SK-N-SH (cell line): ENCODE results near the gene CMTM2. TPM values are rescaled to one million over a fixed set of nuclear protein-coding genes. Genes with fewer than 3 reads are reported as not detected.

Source experiments
- CTCF ChIA-PET: fragments of 300-600, 350-600 bp; formaldehyde crosslinking; extraction: SDS; loops from one replicate; lab custom pipeline; 2021; lab: Yijun Ruan, JAX
- POLR2A ChIA-PET: fragments of 350-600 bp; sonication (Branson Sonifier 250); formaldehyde crosslinking; extraction: SDS; loops from one replicate; lab custom pipeline; 2020; ENCODE audit warnings: antibody characterized with exemption, inconsistent platforms; lab: Yijun Ruan, JAX
- DNase-seq: peaks from one replicate; pipeline ENCODE4 v3.0.0; 2012
- H2AFZ ChIP-seq: fragments of 200-600 bp; sonication (generic); 2 replicates; pipeline ENCODE4 v1.8.1; 2016; ENCODE audit warnings: antibody characterized with exemption, mild to moderate bottlenecking, low read depth
- H3F3A ChIP-seq: fragments of 200-600 bp; sonication (generic); replicated peaks from 2 replicates; pipeline ENCODE3; 2016; ENCODE audit warnings: antibody characterized with exemption, mild to moderate bottlenecking; ENCODE audit not compliant: insufficient read depth
- H3K27ac ChIP-seq, 2 experiments: fragments of 200-500 bp in 1 of 2; fragments of 200-600 bp in 1 of 2; sonication (Bioruptor generic) in 1 of 2; sonication (generic), shearing (Covaris generic) in 1 of 2; 2 replicates each; pipeline versions ENCODE4 v1.5.1 to v1.6.1; 2014 to 2016; ENCODE audit warnings: low read depth in 2 of 2, inconsistent platforms in 1 of 2, low read length in 1 of 2, mild to moderate bottlenecking in 1 of 2, mixed read lengths in 1 of 2
- H3K27me3 ChIP-seq: fragments of 200-600 bp; sonication (generic), shearing (Covaris generic); 2 replicates; pipeline ENCODE4 v1.6.1; 2016; ENCODE audit warnings: mixed run types; ENCODE audit not compliant: insufficient read depth
- H3K36me3 ChIP-seq, 2 experiments: fragments of 200-500 bp in 1 of 2; fragments of 200-600 bp in 1 of 2; sonication (Bioruptor generic) in 1 of 2; sonication (generic) in 1 of 2; replicated peaks in 1 of 2; 2 replicates each; pipeline versions ENCODE3 to v1.5.1; 2014 to 2016; ENCODE audit warnings: low read length in 1 of 2, mild to moderate bottlenecking in 1 of 2; ENCODE audit not compliant: insufficient read depth in 2 of 2, control insufficient read depth in 1 of 2
- H3K4me1 ChIP-seq, 2 experiments: fragments of 200-500 bp in 1 of 2; fragments of 200-600 bp in 1 of 2; sonication (Bioruptor generic) in 1 of 2; sonication (generic), shearing (Covaris generic) in 1 of 2; 2 replicates each; pipeline versions ENCODE4 v1.5.1 to v1.6.1; 2014 to 2016; ENCODE audit warnings: low read depth in 1 of 2, low read length in 1 of 2, mixed run types in 1 of 2; ENCODE audit not compliant: insufficient read depth in 2 of 2, control insufficient read depth in 1 of 2
- H3K4me2 ChIP-seq: fragments of 200-600 bp; sonication (generic), shearing (Covaris generic); 2 replicates; pipeline ENCODE4 v1.6.1; 2017; ENCODE audit warnings: mixed run types
- H3K4me3 ChIP-seq, 2 experiments: fragments of 200-500 bp in 1 of 2; fragments of 200-600 bp in 1 of 2; sonication (Bioruptor generic) in 1 of 2; sonication (generic), shearing (Covaris generic) in 1 of 2; 2 replicates each; pipeline versions ENCODE4 v1.5.1 to v1.8.1; 2014 to 2016; ENCODE audit warnings: low read depth in 2 of 2, inconsistent platforms in 1 of 2, low read length in 1 of 2, mild to moderate bottlenecking in 1 of 2, mixed read lengths in 1 of 2, moderate library complexity in 1 of 2
- H3K79me2 ChIP-seq: fragments of 200-600 bp; sonication (generic); 2 replicates; pipeline ENCODE4 v1.8.1; 2017; ENCODE audit warnings: mild to moderate bottlenecking; ENCODE audit not compliant: insufficient read depth
- H3K9ac ChIP-seq: fragments of 200-600 bp; sonication (generic); 2 replicates; pipeline ENCODE4 v1.6.1; 2017; ENCODE audit warnings: mixed run types
- H3K9me2 ChIP-seq: fragments of 200-600 bp; sonication (generic); 2 replicates; pipeline ENCODE4 v1.6.1; 2017; ENCODE audit warnings: mixed run types
- H3K9me3 ChIP-seq: fragments of 200-600 bp; sonication (generic); 2 replicates; pipeline ENCODE4 v1.6.1; 2017; ENCODE audit warnings: mixed run types, mild to moderate bottlenecking, moderate library complexity
- H4K20me1 ChIP-seq: fragments of 200-600 bp; sonication (generic); 2 replicates; pipeline ENCODE4 v1.6.1; 2017; ENCODE audit warnings: mild to moderate bottlenecking, mixed run types; ENCODE audit not compliant: insufficient read depth
- CHD2 ChIP-seq: fragments of 150-350 bp; IDR thresholded peaks from 2 replicates; pipeline ENCODE4 v1.6.1; 2018; ENCODE audit warnings: low read length; ENCODE audit not compliant: partially characterized antibody
- EP300 ChIP-seq, 2 experiments: IDR thresholded peaks; 2 replicates each; pipeline versions ENCODE4 v1.4.0 to v1.6.1; 2012; ENCODE audit warnings: borderline replicate concordance in 1 of 2, low read depth in 1 of 2, low read length in 1 of 2
- FOSL2 ChIP-seq: IDR thresholded peaks from 2 replicates; pipeline ENCODE4 v1.4.0; 2012; ENCODE audit warnings: low read depth, mild to moderate bottlenecking, moderate library complexity, borderline replicate concordance
- IRF3 ChIP-seq: fragments of 150-350 bp; IDR thresholded peaks from 2 replicates; pipeline ENCODE4 v1.6.1; 2016; ENCODE audit warnings: mild to moderate bottlenecking, low read depth, low read length
- JUND ChIP-seq: IDR thresholded peaks from 2 replicates; pipeline ENCODE4 v1.4.0; 2012
- MAX ChIP-seq: IDR thresholded peaks from 2 replicates; pipeline ENCODE4 v1.4.0; 2012; ENCODE audit warnings: low read depth
- MEF2A ChIP-seq: IDR thresholded peaks from 2 replicates; pipeline ENCODE4 v1.4.0; 2012; ENCODE audit warnings: low read depth, borderline replicate concordance
- MXI1 ChIP-seq: IDR thresholded peaks from 2 replicates; pipeline ENCODE4 v1.6.1; 2012; ENCODE audit warnings: mild to moderate bottlenecking, low read depth, low read length, improper control_type of control experiment
- NFIC ChIP-seq: IDR thresholded peaks from 2 replicates; pipeline ENCODE4 v1.4.0; 2012; ENCODE audit warnings: borderline replicate concordance
- NRF1 ChIP-seq: IDR thresholded peaks from 2 replicates; pipeline ENCODE4 v1.6.1; 2012; ENCODE audit warnings: low read depth, mild to moderate bottlenecking, low read length
- PBX3 ChIP-seq: IDR thresholded peaks from 2 replicates; pipeline ENCODE4; 2012
- POLR2AphosphoS5 ChIP-seq: IDR thresholded peaks from 2 replicates; pipeline ENCODE4 v1.6.1; 2012; ENCODE audit warnings: low read depth, low read length
- RCOR1 ChIP-seq: fragments of 150-350 bp; IDR thresholded peaks from 2 replicates; pipeline ENCODE4 v1.6.1; 2017; ENCODE audit warnings: antibody characterized with exemption, low read length
- RXRA ChIP-seq: IDR thresholded peaks from 2 replicates; pipeline ENCODE4 v1.4.0; 2012; ENCODE audit warnings: low read depth, mild to moderate bottlenecking, borderline replicate concordance
- SIN3A ChIP-seq: IDR thresholded peaks from 2 replicates; pipeline ENCODE4 v1.6.1; 2012; ENCODE audit warnings: low read depth, mild to moderate bottlenecking, low read length, moderate library complexity, borderline replicate concordance
- SMC3 ChIP-seq: IDR thresholded peaks from 2 replicates; pipeline ENCODE4 v1.6.1; 2012; ENCODE audit warnings: low read depth, low read length, improper control_type of control experiment
- TCF12 ChIP-seq: IDR thresholded peaks from 2 replicates; pipeline ENCODE4 v1.4.0; 2012
- TEAD4 ChIP-seq: IDR thresholded peaks from 2 replicates; pipeline ENCODE4 v1.4.0; 2012; ENCODE audit warnings: mild to moderate bottlenecking, borderline replicate concordance; ENCODE audit not compliant: insufficient read depth
- USF2 ChIP-seq: fragments of 150-350 bp; IDR thresholded peaks from 2 replicates; pipeline ENCODE4 v1.6.1; 2017; ENCODE audit warnings: antibody characterized with exemption, low read length, low read depth, borderline replicate concordance
- YY1 ChIP-seq: IDR thresholded peaks from 2 replicates; pipeline ENCODE4 v1.4.0; 2012; ENCODE audit warnings: low read depth, mild to moderate bottlenecking
- WGBS: methylation state at CpG from one replicate; pipeline ENCODE4 v1.1.6; 2017; ENCODE audit warnings: low lambda C conversion rate; 5-methylcytosine and 5-hydroxymethylcytosine counted together
- polyA plus RNA-seq, 3 experiments: library from polyadenylated mRNA; depleted of rRNA; stranded (reverse); fragments of >200 nt; gene quantifications; 2 replicates each; pipeline ENCODE4 v1.2.3, GENCODE V29; 2012
- TF ChIP-seq, protein P1 (sequence below): IDR thresholded peaks from 2 replicates; pipeline ENCODE4 v1.4.0; 2012; ENCODE audit warnings: low read depth, borderline replicate concordance
- TF ChIP-seq, protein P2 (sequence below): IDR thresholded peaks from 2 replicates; pipeline ENCODE4 v1.4.0; 2012; ENCODE audit warnings: low read depth, borderline replicate concordance

Gene CMTM2
- polyA plus RNA-seq, 1 of the 3 experiments (the other 2 are of a cell fraction) = not detected

DNA sequence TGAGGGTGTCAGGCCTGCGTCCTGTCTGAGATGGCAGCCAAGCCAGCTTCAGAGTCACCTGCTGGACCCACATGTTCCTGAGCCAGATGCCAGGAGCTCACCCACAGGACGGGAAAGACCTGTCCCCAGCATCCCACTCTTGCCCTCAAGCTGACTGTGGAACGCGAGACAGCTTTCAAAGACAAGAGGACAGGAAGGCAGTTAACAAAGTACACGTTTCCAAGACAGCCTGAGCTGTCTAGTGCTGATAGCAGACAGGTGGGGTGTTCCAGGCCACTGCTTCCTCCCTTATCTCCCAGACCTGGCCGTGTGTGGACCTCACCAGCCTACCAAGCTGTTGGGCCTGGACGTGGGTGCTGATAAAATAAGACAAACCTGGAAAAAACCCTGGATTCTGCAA, 38.5 kb downstream of the CMTM2 start (continued):
- TF ChIP-seq, protein P1, sequence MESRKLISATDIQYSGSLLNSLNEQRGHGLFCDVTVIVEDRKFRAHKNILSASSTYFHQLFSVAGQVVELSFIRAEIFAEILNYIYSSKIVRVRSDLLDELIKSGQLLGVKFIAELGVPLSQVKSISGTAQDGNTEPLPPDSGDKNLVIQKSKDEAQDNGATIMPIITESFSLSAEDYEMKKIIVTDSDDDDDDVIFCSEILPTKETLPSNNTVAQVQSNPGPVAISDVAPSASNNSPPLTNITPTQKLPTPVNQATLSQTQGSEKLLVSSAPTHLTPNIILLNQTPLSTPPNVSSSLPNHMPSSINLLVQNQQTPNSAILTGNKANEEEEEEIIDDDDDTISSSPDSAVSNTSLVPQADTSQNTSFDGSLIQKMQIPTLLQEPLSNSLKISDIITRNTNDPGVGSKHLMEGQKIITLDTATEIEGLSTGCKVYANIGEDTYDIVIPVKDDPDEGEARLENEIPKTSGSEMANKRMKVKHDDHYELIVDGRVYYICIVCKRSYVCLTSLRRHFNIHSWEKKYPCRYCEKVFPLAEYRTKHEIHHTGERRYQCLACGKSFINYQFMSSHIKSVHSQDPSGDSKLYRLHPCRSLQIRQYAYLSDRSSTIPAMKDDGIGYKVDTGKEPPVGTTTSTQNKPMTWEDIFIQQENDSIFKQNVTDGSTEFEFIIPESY = no peak
- TF ChIP-seq, protein P2, sequence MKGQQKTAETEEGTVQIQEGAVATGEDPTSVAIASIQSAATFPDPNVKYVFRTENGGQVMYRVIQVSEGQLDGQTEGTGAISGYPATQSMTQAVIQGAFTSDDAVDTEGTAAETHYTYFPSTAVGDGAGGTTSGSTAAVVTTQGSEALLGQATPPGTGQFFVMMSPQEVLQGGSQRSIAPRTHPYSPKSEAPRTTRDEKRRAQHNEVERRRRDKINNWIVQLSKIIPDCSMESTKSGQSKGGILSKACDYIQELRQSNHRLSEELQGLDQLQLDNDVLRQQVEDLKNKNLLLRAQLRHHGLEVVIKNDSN = no peak
- TF ChIP-seq MXI1 (no peak), YY1 (no peak), SIN3A (no peak), SMC3 (no peak)

GRCh38 chr16:66618588-66619375, 39.5 kb downstream of the CMTM2 start:
- H3F3A ChIP-seq = peaks cover 24% of the 10 kb centered on the region
- ChIA-PET CTCF (interaction anchor here (1.0 to 5.1 kb wide), 4 partner anchors 10 to 249 kb away, joined by 3 to 44 read pairs (median 8); no protein-coding TSS in a partner anchor), POLR2A (no interaction called here)
- H3K4me2 ChIP-seq = peak overlapping the region; percentile 54; the same call in 1 of the 2 replicates
- H3K9me2 ChIP-seq = no peaks in the 10 kb centered on the region
- no peak for DNase-seq
- no peaks in the 10 kb centered on the region for H3K79me2 ChIP-seq
- H3K27me3 ChIP-seq = no peaks in the 10 kb centered on the region
- H3K9ac ChIP-seq = peak overlapping the region; percentile 42; the same call in 1 of the 2 replicates
- H2AFZ ChIP-seq = no peak overlapping the region
- H3K4me1 ChIP-seq = peaks cover 18 to 41% of the 10 kb centered on the region in 2 experiments
- peaks cover 0 to 27% of the 10 kb centered on the region in 2 experiments for H3K36me3 ChIP-seq
- H3K4me3 ChIP-seq = no peak overlapping the region
- WGBS = 27% methylated on average over 3 of the region's 10 CpGs
- no peaks in the 10 kb centered on the region for H4K20me1 ChIP-seq
- H3K9me3 ChIP-seq = no peaks in the 10 kb centered on the region
- H3K27ac ChIP-seq = peak overlapping the region; percentile 60 to 84
- TF ChIP-seq JUND (peak; percentile 85), SIN3A (no peak; the same call in 1 of the 2 replicates), MAX (no peak), TEAD4 (peak; percentile 82; the same call in 1 of the 2 replicates), CHD2 (no peak), TCF12 (peak; percentile 93), RCOR1 (no peak), IRF3 (no peak), USF2 (no peak), YY1 (no peak), PBX3 (peak; percentile 58), MEF2A (no peak), MXI1 (no peak), NRF1 (no peak), RXRA (peak; percentile 77; the same call in 1 of the 2 replicates), EP300 (IDR thresholded peaks at IDR 0.05; ENCODE audit: borderline replicate concordance in 1 of 2, low read depth in 1 of 2, low read length in 1 of 2) (peak in 1 of 2 experiments; percentile 65; a peak in 1 of 4 replicates), NFIC (peak; percentile 94), POLR2AphosphoS5 (peak; percentile 37; the same call in 1 of the 2 replicates), FOSL2 (peak; percentile 92)
- TF ChIP-seq, protein P2 = no peak
